Measurements from ENCODE around the gene FGD5. TPM values are rescaled to one million over a fixed set of nuclear protein-coding genes. Genes with fewer than 3 reads are reported as not detected.

The FGD5 gene
- total and polyA plus RNA-seq, 2 donors (not counting 1 experiment from before 2014, with no cell fraction given): not detected

DNA sequence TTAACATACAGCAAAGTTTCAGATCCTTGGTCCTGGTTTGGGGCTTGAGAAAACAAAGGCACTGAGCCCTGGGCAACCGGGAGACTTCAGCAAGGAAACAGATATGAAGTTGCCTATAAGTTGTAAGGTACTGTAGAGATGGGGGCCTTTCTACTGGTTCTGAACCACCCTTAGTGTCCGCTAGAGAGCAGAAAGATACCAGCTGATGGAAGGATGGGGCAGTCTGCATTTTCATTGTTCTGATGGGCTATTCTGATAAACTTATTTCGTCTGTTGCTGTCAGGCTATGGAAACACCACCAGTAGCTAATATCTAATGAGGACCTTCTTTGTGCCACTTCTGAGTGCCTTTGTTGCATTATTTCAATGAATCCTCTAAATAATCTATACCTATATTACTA, 38.7 kb downstream of the FGD5 start:
- Histone ChIP-seq H3K79me2 (ENCODE audit: control insufficient read depth, insufficient read depth, low read length) (no peaks in the 10 kb centered on the region), H3K4me3 (ENCODE audit: control extremely low read depth in 1 of 5, extremely low read depth in 1 of 5, insufficient read depth in 1 of 5, low read depth in 2 of 5, low read length in 4 of 5) (no peak overlapping the region), H3K4me1 (ENCODE audit: control insufficient read depth in 2 of 2, insufficient read depth in 2 of 2, low read length in 2 of 2) (no peaks in the 10 kb centered on the region), H3K4me2 (replicated peaks; ENCODE audit: low read depth, low read length, poor library complexity, severe bottlenecking) (no peak overlapping the region), H3K36me3 (replicated peaks in 1 of 2; ENCODE audit: control extremely low read depth in 1 of 2, control insufficient read depth in 1 of 2, extremely low read depth in 1 of 2, insufficient read depth in 2 of 2, low read length in 1 of 2) (no peaks in the 10 kb centered on the region), H3K27ac (ENCODE audit: low read length in 2 of 2) (no peak overlapping the region), H3K27me3 (replicated peaks in 1 of 4; ENCODE audit: control extremely low read depth in 1 of 4, control insufficient read depth in 3 of 4, insufficient read depth in 4 of 4, low read length in 3 of 4) (peaks cover 0 to 4% (median 0%) of the 10 kb centered on the region in 4 experiments), H3K9ac (ENCODE audit: low read length) (no peak overlapping the region), H4K20me1 (ENCODE audit: control insufficient read depth, insufficient read depth, low read length, poor library complexity, severe bottlenecking) (no peaks in the 10 kb centered on the region), H2AFZ (ENCODE audit: insufficient read depth, low read depth, low read length, poor library complexity, severe bottlenecking) (no peak overlapping the region), H3K9me3 (ENCODE audit: control extremely low read depth in 1 of 3, control insufficient read depth in 2 of 3, insufficient read depth in 1 of 3, low read length in 2 of 3) (no peaks in the 10 kb centered on the region)
- intact Hi-C loops (cut with micrococcal nuclease): no loop called here
- no peak for ATAC-seq (ENCODE audit: low read depth)
- H3K4me3 Mint-ChIP-seq: no peak overlapping the region
- DNase-seq: no peak
- peaks cover 43% of the 10 kb centered on the region for H3K27me3 Mint-ChIP-seq
- 94% methylated on average over 3 of the region's 3 CpGs for WGBS (ENCODE audit: insufficient coverage)
- ChIA-PET POLR2A (no interaction called here), CTCF (interaction anchor here (0.7 kb wide), 1 partner anchor 967 kb away, joined by 3 read pairs; no protein-coding TSS in a partner anchor)
- H3K9me3 Mint-ChIP-seq (ENCODE audit: insufficient read depth): peaks cover under 1% of the 10 kb centered on the region
- H3K27ac Mint-ChIP-seq: no peak overlapping the region
- H3K4me1 Mint-ChIP-seq: no peaks in the 10 kb centered on the region
- no peak for TF ChIP-seq CTCF (IDR thresholded peaks at IDR 0.05)
- no peak for TF ChIP-seq EZH2 (IDR thresholded peaks at IDR 0.05; ENCODE audit: borderline replicate concordance, insufficient read depth, low read depth, low read length, poor library complexity, severe bottlenecking)

- Histone ChIP-seq H2AFZ (ENCODE audit: insufficient read depth, low read depth, low read length, poor library complexity, severe bottlenecking) (no peak overlapping the region), H3K9me3 (ENCODE audit: control extremely low read depth in 1 of 3, control insufficient read depth in 2 of 3, insufficient read depth in 1 of 3, low read length in 2 of 3) (no peaks in the 10 kb centered on the region), H3K4me1 (ENCODE audit: control insufficient read depth in 2 of 2, insufficient read depth in 2 of 2, low read length in 2 of 2) (no peaks in the 10 kb centered on the region), H3K27ac (ENCODE audit: low read length in 2 of 2) (no peak overlapping the region), H3K9ac (ENCODE audit: low read length) (no peak overlapping the region), H3K79me2 (ENCODE audit: control insufficient read depth, insufficient read depth, low read length) (no peaks in the 10 kb centered on the region), H3K36me3 (replicated peaks in 1 of 2; ENCODE audit: control extremely low read depth in 1 of 2, control insufficient read depth in 1 of 2, extremely low read depth in 1 of 2, insufficient read depth in 2 of 2, low read length in 1 of 2) (no peaks in the 10 kb centered on the region), H3K27me3 (replicated peaks in 1 of 4; ENCODE audit: control extremely low read depth in 1 of 4, control insufficient read depth in 3 of 4, insufficient read depth in 4 of 4, low read length in 3 of 4) (peaks cover 0 to 4% (median 0%) of the 10 kb centered on the region in 4 experiments), H4K20me1 (ENCODE audit: control insufficient read depth, insufficient read depth, low read length, poor library complexity, severe bottlenecking) (no peaks in the 10 kb centered on the region), H3K4me3 (ENCODE audit: control extremely low read depth in 1 of 5, extremely low read depth in 1 of 5, insufficient read depth in 1 of 5, low read depth in 2 of 5, low read length in 4 of 5) (no peak overlapping the region), H3K4me2 (replicated peaks; ENCODE audit: low read depth, low read length, poor library complexity, severe bottlenecking) (no peak overlapping the region)
- POLR2A ChIA-PET: no interaction called here
- Mint-ChIP-seq H3K27ac (no peak overlapping the region), H3K9me3 (ENCODE audit: insufficient read depth) (no peaks in the 10 kb centered on the region), H3K4me1 (no peaks in the 10 kb centered on the region), H3K4me3 (no peak overlapping the region), H3K27me3 (peaks cover 41% of the 10 kb centered on the region)
- CTCF ChIA-PET: no interaction called here
- 75% methylated on average over 1 of the region's 1 CpG for WGBS (ENCODE audit: insufficient coverage)
- intact Hi-C loops (cut with micrococcal nuclease): no loop called here
- no peak for DNase-seq
- TF ChIP-seq CTCF (IDR thresholded peaks at IDR 0.05) (no peak), EZH2 (IDR thresholded peaks at IDR 0.05; ENCODE audit: borderline replicate concordance, insufficient read depth, low read depth, low read length, poor library complexity, severe bottlenecking) (no peak)
- no peak for ATAC-seq (ENCODE audit: low read depth)
These were observed 39.3 kb downstream of the FGD5 start for GRCh38 chr3:14858105-14858504.
